HG02588 (cell line): ENCODE data around the gene ADAM19.

Experiments used
- ATAC-seq: cut with Tn5 transposase; IDR thresholded peaks from one replicate; pipeline ENCODE4 v1.9.1; 2021; ENCODE audit warnings: mild to moderate bottlenecking, moderate library complexity; ENCODE audit not compliant: unreplicated experiment

ADAM19 gene

GRCh38 chr5:157597277-157597676 is 21.7 kb upstream of the ADAM19 start:
- ATAC-seq = no peak

- ATAC-seq = peak; percentile 78
Measured at GRCh38 chr5:157596487-157596886, 20.9 kb upstream of the ADAM19 start.

GRCh38 chr5:157594675-157595459 is 19.3 kb upstream of the ADAM19 start:
- no peak for ATAC-seq

GRCh38 chr5:157594257-157594656 is 18.7 kb upstream of the ADAM19 start:
- no peak for ATAC-seq

GRCh38 chr5:157593052-157593757 is 17.6 kb upstream of the ADAM19 start:
- no peak for ATAC-seq

GRCh38 chr5:157592594-157592993 is 17.0 kb upstream of the ADAM19 start:
- no peak for ATAC-seq

GRCh38 chr5:157590478-157590877 is 14.9 kb upstream of the ADAM19 start:
- ATAC-seq = no peak

- ATAC-seq = no peak
Measured at GRCh38 chr5:157584628-157585027, 9.1 kb upstream of the ADAM19 start.

GRCh38 chr5:157582731-157583620 is 7.4 kb upstream of the ADAM19 start:
- ATAC-seq = no peak

- ATAC-seq = no peak
Measured at GRCh38 chr5:157581901-157582300, 6.3 kb upstream of the ADAM19 start.

- ATAC-seq = no peak
Measured at GRCh38 chr5:157578079-157578780, 2.7 kb upstream of the ADAM19 start.

GRCh38 chr5:157576678-157577077 is 1.1 kb upstream of the ADAM19 start:
- ATAC-seq = no peak

- peak; percentile 8 for ATAC-seq
Measured at GRCh38 chr5:157574456-157575380, 857 bp downstream of the ADAM19 start.

GRCh38 chr5:157571357-157571827 is 4.2 kb downstream of the ADAM19 start:
- ATAC-seq = peak; percentile 87

GRCh38 chr5:157570531-157571200 is 4.9 kb downstream of the ADAM19 start:
- peak; percentile 7 for ATAC-seq

GRCh38 chr5:157568720-157569119 is 6.9 kb downstream of the ADAM19 start:
- ATAC-seq = no peak

- no peak for ATAC-seq
Measured at GRCh38 chr5:157568222-157568621, 7.4 kb downstream of the ADAM19 start.

- no peak for ATAC-seq
Measured at GRCh38 chr5:157566902-157567489, 8.6 kb downstream of the ADAM19 start.
